ENCODE results near the gene AGBL4.

AGBL4 gene

DNA sequence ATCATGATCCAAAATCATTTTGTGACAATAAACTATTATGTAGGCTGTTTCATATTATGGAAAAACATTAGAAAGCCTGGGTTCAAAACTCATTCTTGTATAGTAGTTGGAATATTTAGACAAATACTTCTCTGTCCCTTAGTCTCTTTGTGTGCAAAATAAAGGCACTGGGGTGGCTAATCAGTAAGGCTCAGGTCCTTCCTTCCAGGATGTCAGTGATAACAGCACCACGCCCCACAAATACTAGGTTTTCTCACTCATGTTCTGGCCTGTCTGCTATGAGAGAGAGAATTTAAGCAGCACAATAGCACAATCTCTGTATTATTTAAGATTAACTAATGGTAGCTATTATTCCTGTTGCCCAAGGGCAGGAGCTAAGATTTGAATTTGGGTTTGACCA, 788.8 kb downstream of the AGBL4 start:
- TF ChIP-seq, protein P1, sequence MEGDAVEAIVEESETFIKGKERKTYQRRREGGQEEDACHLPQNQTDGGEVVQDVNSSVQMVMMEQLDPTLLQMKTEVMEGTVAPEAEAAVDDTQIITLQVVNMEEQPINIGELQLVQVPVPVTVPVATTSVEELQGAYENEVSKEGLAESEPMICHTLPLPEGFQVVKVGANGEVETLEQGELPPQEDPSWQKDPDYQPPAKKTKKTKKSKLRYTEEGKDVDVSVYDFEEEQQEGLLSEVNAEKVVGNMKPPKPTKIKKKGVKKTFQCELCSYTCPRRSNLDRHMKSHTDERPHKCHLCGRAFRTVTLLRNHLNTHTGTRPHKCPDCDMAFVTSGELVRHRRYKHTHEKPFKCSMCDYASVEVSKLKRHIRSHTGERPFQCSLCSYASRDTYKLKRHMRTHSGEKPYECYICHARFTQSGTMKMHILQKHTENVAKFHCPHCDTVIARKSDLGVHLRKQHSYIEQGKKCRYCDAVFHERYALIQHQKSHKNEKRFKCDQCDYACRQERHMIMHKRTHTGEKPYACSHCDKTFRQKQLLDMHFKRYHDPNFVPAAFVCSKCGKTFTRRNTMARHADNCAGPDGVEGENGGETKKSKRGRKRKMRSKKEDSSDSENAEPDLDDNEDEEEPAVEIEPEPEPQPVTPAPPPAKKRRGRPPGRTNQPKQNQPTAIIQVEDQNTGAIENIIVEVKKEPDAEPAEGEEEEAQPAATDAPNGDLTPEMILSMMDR (conservative IDR thresholded peaks at IDR 0.05; ENCODE audit: low read depth, low read length) = no peak
- no peak for DNase-seq (ENCODE audit: low read depth)
- no peak overlapping the region for H3K4me3 ChIP-seq (ENCODE audit: low read depth, low read length)

DNA sequence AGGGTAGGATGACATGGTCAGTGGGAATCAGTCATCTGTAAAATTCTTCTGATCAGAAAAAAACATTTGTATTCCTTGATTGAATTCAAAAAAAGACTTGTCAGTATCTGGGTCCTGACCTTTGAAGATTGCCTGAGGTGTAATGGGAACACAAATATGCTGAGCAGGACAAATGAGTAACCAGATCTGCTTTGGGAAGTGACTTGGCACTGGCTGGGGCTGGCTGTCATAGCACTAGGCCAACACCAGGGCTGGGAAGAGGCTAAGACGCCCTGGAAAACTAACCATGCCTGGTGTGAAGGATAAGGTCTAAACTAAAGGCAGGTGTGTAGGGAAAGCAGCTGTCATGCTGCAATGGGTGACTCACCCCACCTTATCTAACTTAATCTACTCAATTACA, 794.2 kb downstream of the AGBL4 start:
- no peak for DNase-seq (ENCODE audit: low read depth)
- no peak overlapping the region for H3K4me3 ChIP-seq (ENCODE audit: low read depth, low read length)
- TF ChIP-seq, protein P1 (conservative IDR thresholded peaks at IDR 0.05; ENCODE audit: low read depth, low read length) = no peak

DNA sequence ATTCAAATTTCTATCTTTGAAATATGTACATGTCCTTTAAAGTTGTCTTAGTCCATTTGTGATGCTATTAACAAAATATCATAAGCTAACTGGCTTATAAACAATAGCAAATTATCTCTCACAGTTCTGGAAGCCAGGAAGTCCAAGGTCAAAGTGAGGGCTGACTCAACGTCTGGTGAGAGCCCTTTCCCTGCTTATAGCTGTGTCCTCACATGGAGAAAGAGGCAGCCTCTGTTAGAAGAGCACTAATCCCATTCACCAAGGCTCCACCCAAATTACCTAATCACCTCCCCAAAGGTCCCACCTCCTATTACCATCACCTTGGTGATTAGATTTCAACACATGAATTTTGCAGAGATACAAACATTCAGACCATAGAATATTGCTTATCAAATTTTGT, 797.0 kb downstream of the AGBL4 start:
- DNase-seq (ENCODE audit: low read depth) = no peak
- no peak overlapping the region for H3K4me3 ChIP-seq (ENCODE audit: low read depth, low read length)
- TF ChIP-seq, protein P1 (conservative IDR thresholded peaks at IDR 0.05; ENCODE audit: low read depth, low read length) = no peak

DNA sequence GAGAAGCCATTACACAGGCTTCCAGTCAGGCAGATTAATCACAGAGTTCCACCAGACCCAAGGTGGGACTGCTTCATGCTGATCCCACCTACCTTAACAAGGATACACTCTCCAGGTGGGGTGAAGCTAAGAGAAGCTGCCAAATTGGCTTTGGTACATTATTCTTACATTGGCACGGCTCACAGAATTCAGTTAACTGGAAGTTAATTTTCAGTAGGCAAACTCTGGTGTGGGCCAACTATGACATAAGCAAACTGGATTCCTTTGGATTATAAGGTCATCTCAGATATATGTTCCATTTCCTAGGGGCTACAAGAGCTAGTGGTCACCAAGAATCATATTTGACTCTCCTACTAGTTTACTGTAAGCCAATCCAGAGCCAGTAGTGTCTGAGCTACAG, 798.3 kb downstream of the AGBL4 start:
- DNase-seq (ENCODE audit: low read depth) = no peak
- TF ChIP-seq, protein P1 (conservative IDR thresholded peaks at IDR 0.05; ENCODE audit: low read depth, low read length) = no peak
- H3K4me3 ChIP-seq (ENCODE audit: low read depth, low read length) = no peak overlapping the region

DNA sequence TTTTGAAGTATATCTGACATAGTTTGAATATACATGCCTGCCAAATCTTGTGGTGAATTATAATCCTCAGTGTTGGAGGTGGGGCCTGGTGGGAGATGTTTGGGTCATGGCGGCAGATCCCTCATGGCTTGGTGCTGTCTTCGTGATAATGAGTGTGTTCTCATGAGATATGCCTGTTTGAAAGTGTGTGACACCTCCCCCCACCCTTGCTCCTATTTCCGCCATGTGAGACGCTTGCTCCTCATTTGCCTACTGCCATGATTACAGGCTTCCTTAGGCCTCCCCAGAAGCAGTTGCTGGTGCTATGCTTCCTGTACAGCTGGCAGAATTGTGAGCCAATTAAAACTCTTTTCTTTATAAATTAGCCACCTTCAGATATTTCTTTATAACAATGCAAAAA, 810.5 kb downstream of the AGBL4 start:
- TF ChIP-seq, protein P1 (conservative IDR thresholded peaks at IDR 0.05; ENCODE audit: low read depth, low read length) = no peak
- no peak overlapping the region for H3K4me3 ChIP-seq (ENCODE audit: low read depth, low read length)
- DNase-seq (ENCODE audit: low read depth) = no peak

DNA sequence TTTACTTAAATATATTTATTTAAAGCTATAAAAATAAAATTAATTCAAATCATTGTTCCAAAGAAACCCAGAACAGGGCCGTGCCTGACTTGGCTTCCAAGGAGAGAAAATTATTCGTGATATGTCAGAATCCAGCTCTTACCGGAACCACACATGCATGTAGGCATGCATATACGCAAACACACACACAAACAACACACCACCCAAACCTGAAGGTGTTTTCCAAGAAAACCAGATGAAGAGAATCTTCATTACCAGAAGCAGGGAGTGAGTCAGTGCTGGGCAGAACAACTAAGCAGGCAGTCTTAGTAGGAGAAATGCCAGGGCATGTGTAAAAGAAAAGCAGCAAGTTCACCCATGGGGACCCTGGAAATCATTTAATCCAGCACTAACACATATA, 815.0 kb downstream of the AGBL4 start:
- no peak for DNase-seq (ENCODE audit: low read depth)
- TF ChIP-seq, protein P1 (conservative IDR thresholded peaks at IDR 0.05; ENCODE audit: low read depth, low read length) = no peak
- H3K4me3 ChIP-seq (ENCODE audit: low read depth, low read length) = no peak overlapping the region

DNA sequence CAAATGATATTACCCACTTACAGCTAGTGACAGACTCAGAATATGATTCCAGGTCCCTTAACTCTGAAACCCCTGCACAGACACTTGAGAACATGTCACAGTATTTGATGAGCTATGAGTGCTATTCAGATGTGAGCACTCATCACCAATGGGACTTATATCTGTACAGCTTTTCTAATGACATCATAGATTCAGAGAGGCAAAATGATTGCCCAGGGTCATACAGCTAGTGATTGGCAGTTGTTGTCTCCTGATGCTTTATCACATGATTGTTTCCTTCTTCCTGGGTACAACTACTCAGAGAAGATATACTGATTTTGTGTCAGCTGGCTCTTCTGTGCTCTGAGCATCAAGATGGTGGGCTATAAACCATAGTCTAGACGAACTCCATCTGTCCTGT, 819.0 kb downstream of the AGBL4 start:
- no peak for DNase-seq (ENCODE audit: low read depth)
- no peak overlapping the region for H3K4me3 ChIP-seq (ENCODE audit: low read depth, low read length)
- TF ChIP-seq, protein P1 (conservative IDR thresholded peaks at IDR 0.05; ENCODE audit: low read depth, low read length) = no peak

Measured in choroid plexus epithelial cell (primary cell).